IMR-90 (cell line): ENCODE measurements around the gene TIMM10. TPM values are rescaled to one million over a fixed set of nuclear protein-coding genes. Genes with fewer than 3 reads are reported as not detected.

ENCODE experiments used
- ATAC-seq: fragments of 200-7000 bp; cut with Tn5 transposase; 2 replicates; pipeline ENCODE4 v1.9.1; 2020; ENCODE audit warnings: low read depth, mild to moderate bottlenecking, moderate library complexity
- BruUV-seq: library from RNA; stranded (reverse); fragments of 400-500 nt; replicated peaks from 2 replicates; lab custom pipeline; 2021; lab: Mats Ljungman, UMichigan
- CTCF ChIA-PET: fragments of 300-600 bp; formaldehyde crosslinking; extraction: SDS; loops from one replicate; lab custom pipeline; 2021; ENCODE audit warnings: antibody characterized with exemption; lab: Yijun Ruan, JAX
- POLR2A ChIA-PET: fragments of 300-600 bp; sonication (Branson Sonifier 250); formaldehyde crosslinking; loops from one replicate; lab custom pipeline; 2022; ENCODE audit warnings: antibody characterized with exemption; ENCODE audit not compliant: unreplicated experiment; lab: Charles Lee
- DNase-seq: peaks from one replicate; pipeline ENCODE4 v3.0.0; 2013
- H2AFZ ChIP-seq: replicated peaks from 2 replicates; pipeline ENCODE3; 2013; ENCODE audit warnings: low read length, mild to moderate bottlenecking; ENCODE audit not compliant: poor library complexity
- H2AK5ac ChIP-seq: 2 replicates; pipeline ENCODE4 v1.6.1; 2013; ENCODE audit warnings: low read depth, low read length, inconsistent platforms
- H2AK9ac ChIP-seq: replicated peaks from 2 replicates; pipeline ENCODE3; 2013; ENCODE audit warnings: mild to moderate bottlenecking, low read depth, low read length, moderate library complexity; ENCODE audit not compliant: poor library complexity
- H2BK120ac ChIP-seq: 2 replicates; pipeline ENCODE4 v1.6.1; 2013; ENCODE audit warnings: low read depth, low read length, inconsistent platforms
- H2BK15ac ChIP-seq: 3 replicates; pipeline ENCODE4 v1.6.1; 2013; ENCODE audit warnings: low read depth, low read length, inconsistent platforms
- H2BK20ac ChIP-seq: 2 replicates; pipeline ENCODE4 v1.6.1; 2013; ENCODE audit warnings: low read depth, mild to moderate bottlenecking, inconsistent platforms, low read length, moderate library complexity
- H2BK5ac ChIP-seq: 2 replicates; pipeline ENCODE4 v1.6.1; 2013; ENCODE audit warnings: mild to moderate bottlenecking, low read depth, low read length, inconsistent platforms; ENCODE audit not compliant: poor library complexity, severe bottlenecking
- H3K14ac ChIP-seq: replicated peaks from 2 replicates; pipeline ENCODE4 v1.6.1; 2013; ENCODE audit warnings: low read depth, low read length, inconsistent platforms
- H3K18ac ChIP-seq: 2 replicates; pipeline ENCODE4 v1.6.1; 2013; ENCODE audit warnings: low read depth, low read length, control low read depth
- H3K23ac ChIP-seq: 2 replicates; pipeline ENCODE4 v1.6.1; 2013; ENCODE audit warnings: low read depth, low read length, inconsistent platforms
- H3K27ac ChIP-seq: 2 replicates; pipeline ENCODE4 v1.5.1; 2013; ENCODE audit warnings: mild to moderate bottlenecking, control low read depth, low read length; ENCODE audit not compliant: insufficient read depth
- H3K27me3 ChIP-seq: 2 replicates; pipeline ENCODE4 v1.6.1; 2013; ENCODE audit warnings: low read length; ENCODE audit not compliant: control insufficient read depth, insufficient read depth
- H3K36me3 ChIP-seq: 2 replicates; pipeline ENCODE4 v1.6.1; 2013; ENCODE audit warnings: low read length, mixed read lengths; ENCODE audit not compliant: control insufficient read depth, insufficient read depth
- H3K4ac ChIP-seq: 2 replicates; pipeline ENCODE4 v1.6.1; 2013; ENCODE audit warnings: low read depth, low read length, inconsistent platforms
- H3K4me1 ChIP-seq: 2 replicates; pipeline ENCODE4 v1.6.1; 2013; ENCODE audit warnings: low read length, mixed read lengths; ENCODE audit not compliant: control insufficient read depth, insufficient read depth
- H3K4me2 ChIP-seq: 2 replicates; pipeline ENCODE4 v1.6.1; 2013; ENCODE audit warnings: low read depth, mild to moderate bottlenecking, control low read depth, low read length, moderate library complexity
- H3K4me3 ChIP-seq: 2 replicates; pipeline ENCODE4 v1.5.1; 2013; ENCODE audit warnings: low read depth, mild to moderate bottlenecking, control low read depth, low read length, moderate library complexity; ENCODE audit not compliant: insufficient read depth
- H3K56ac ChIP-seq: 2 replicates; pipeline ENCODE4 v1.6.1; 2013; ENCODE audit warnings: low read length, inconsistent platforms; ENCODE audit not compliant: insufficient read depth; ENCODE audit errors: extremely low read depth
- H3K79me1 ChIP-seq, 2 experiments: 2 replicates each; pipeline ENCODE4 v1.6.1; 2013; ENCODE audit warnings: low read length in 2 of 2, inconsistent platforms in 1 of 2, low read depth in 1 of 2
- H3K9ac ChIP-seq: 2 replicates; pipeline ENCODE4 v1.6.1; 2013; ENCODE audit warnings: low read depth, low read length, control low read depth
- H3K9me1 ChIP-seq: 2 replicates; pipeline ENCODE4 v1.6.1; 2013; ENCODE audit warnings: low read length, inconsistent platforms; ENCODE audit not compliant: insufficient read depth
- H3K9me3 ChIP-seq: 2 replicates; pipeline ENCODE4 v1.6.1; 2013; ENCODE audit warnings: low read length; ENCODE audit not compliant: control insufficient read depth, insufficient read depth
- H4K20me1 ChIP-seq: 2 replicates; pipeline ENCODE4 v1.6.1; 2013; ENCODE audit warnings: low read length, inconsistent platforms; ENCODE audit not compliant: insufficient read depth
- H4K5ac ChIP-seq: 2 replicates; pipeline ENCODE4 v1.6.1; 2013; ENCODE audit warnings: mild to moderate bottlenecking, low read depth, low read length, control low read depth
- H4K8ac ChIP-seq, 2 experiments: 2 replicates each; pipeline ENCODE4 v1.6.1; 2013; ENCODE audit warnings: low read depth in 2 of 2, low read length in 2 of 2, control low read depth in 1 of 2, inconsistent platforms in 1 of 2
- H4K91ac ChIP-seq: 2 replicates; pipeline ENCODE4 v1.6.1; 2013; ENCODE audit warnings: low read depth, low read length, inconsistent platforms; ENCODE audit not compliant: insufficient read depth
- BHLHE40 ChIP-seq: fragments of 150-350 bp; IDR thresholded peaks from 2 replicates; pipeline ENCODE4 v1.6.1; 2016; ENCODE audit warnings: mild to moderate bottlenecking, low read depth, low read length
- FOS ChIP-seq: fragments of 150-350 bp; IDR thresholded peaks from 2 replicates; pipeline ENCODE4 v1.6.1; 2016; ENCODE audit warnings: low read depth, low read length
- RAD21 ChIP-seq: IDR thresholded peaks from 2 replicates; pipeline ENCODE4 v1.6.1; 2012; ENCODE audit warnings: low read length, improper control_type of control experiment
- RFX5 ChIP-seq: IDR thresholded peaks from 2 replicates; pipeline ENCODE4 v1.8.0; 2012; ENCODE audit warnings: low read depth, mild to moderate bottlenecking, low read length, moderate library complexity
- SMC3 ChIP-seq: fragments of 150-350 bp; IDR thresholded peaks from 2 replicates; pipeline ENCODE4 v1.6.1; 2016; ENCODE audit warnings: low read depth, mild to moderate bottlenecking, antibody characterized with exemption, low read length, moderate library complexity
- WGBS, 2 experiments: methylation state at CpG; one replicate each; pipeline versions ENCODE4 v1.1.5 to v1.1.7; 2013; ENCODE audit warnings: missing lambda C conversion rate in 2 of 2; ENCODE audit not compliant: insufficient read length in 1 of 2; ENCODE audit errors: extremely low coverage in 2 of 2; 5-methylcytosine and 5-hydroxymethylcytosine counted together
- dilution Hi-C: fragments of 300-500 bp; cut with HindIII; formaldehyde crosslinking; loops from one replicate; pipeline ENCODE4 v1.14.3; 2018; ENCODE audit warnings: low sequenced_read_pairs; ENCODE audit not compliant: unreplicated experiment
- in situ Hi-C: fragments of 300-500 bp; cut with MboI; formaldehyde crosslinking; loops from 3 replicates; pipeline ENCODE4 v1.14.3; 2019; ENCODE audit warnings: low sequenced_read_pairs, inconsistent platforms, mixed read lengths
- intact Hi-C: fragments of 100-400 bp; cut with micrococcal nuclease; formaldehyde crosslinking; loops from 2 replicates; pipeline ENCODE4 v1.10.0; 2022
- polyA plus RNA-seq, 3 experiments: library from polyadenylated mRNA; depleted of rRNA; stranded (reverse); fragments of >200 nt; gene quantifications; 2 replicates each; pipeline ENCODE4 v1.2.3, GENCODE V29; 2012; ENCODE audit warnings: low replicate concordance in 1 of 3
- total RNA-seq: library from RNA; depleted of rRNA; stranded (reverse); fragments of >200 nt; gene quantifications from 2 replicates; pipeline ENCODE4 v1.2.3, GENCODE V29; 2012

The TIMM10 gene
- total and polyA plus RNA-seq, 2 of the 4 experiments (the other 2 are of a cell fraction) = 96.8 to 135 TPM

DNA sequence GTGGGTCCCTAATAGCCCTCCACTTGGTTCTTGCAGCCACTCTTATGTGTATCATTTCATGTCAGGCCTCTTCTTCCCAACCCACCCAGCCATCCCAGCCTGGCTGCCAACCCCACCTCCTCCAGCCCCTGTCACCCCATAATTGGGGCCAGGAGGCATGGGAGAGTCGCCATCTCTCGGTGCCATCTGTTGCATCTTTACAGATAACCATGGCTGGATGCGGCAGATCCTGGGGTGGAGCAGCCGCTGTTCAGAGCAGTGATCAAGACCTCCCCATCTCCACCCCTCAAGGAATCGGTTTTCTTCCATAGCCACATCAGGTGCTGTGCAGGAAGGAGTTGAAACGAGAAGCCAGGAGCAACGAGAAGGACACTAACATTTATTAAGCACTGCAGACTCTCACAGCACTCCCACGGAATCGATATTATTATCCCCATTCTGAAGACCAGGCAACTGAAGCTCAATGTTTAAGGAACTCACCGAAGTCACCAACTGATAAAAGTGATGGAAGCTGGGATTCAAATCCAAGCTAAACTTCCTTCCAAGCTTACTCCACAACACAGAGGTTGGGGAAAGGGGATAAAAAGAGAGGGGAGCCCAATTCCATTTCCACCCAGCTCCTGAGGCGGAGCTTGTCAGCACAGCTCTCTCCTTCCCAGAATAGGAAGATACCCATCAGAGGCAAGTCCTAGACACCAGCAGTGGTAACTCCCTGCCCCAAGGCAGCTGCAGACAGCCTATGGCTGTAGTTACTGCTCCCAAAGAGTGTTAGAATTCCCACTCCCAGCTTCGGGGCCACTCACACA lies 17.7 kb downstream of the TIMM10 start:
- H2AFZ ChIP-seq = no peak overlapping the region
- POLR2A ChIA-PET = no interaction called here
- peaks cover 7% of the 10 kb centered on the region; the same call in 1 of the 2 replicates for H4K20me1 ChIP-seq
- DNase-seq = no peak
- H2AK9ac ChIP-seq = no peak overlapping the region
- no peak overlapping the region for H2BK5ac ChIP-seq
- H3K79me1 ChIP-seq = peaks cover 7 to 24% of the 10 kb centered on the region in 2 experiments; a peak in 3 of 4 replicates
- no peak overlapping the region for H4K5ac ChIP-seq
- H3K4me2 ChIP-seq = no peak overlapping the region
- no peak overlapping the region for H4K91ac ChIP-seq
- H3K23ac ChIP-seq = 0 out of 2 replicates have a peak overlapping the region, but pooled peaks have one; percentile 7
- H3K27me3 ChIP-seq = no peaks in the 10 kb centered on the region
- H4K8ac ChIP-seq = no peak overlapping the region
- no peak overlapping the region for H3K4me3 ChIP-seq
- no peak overlapping the region for H2BK120ac ChIP-seq
- no peak overlapping the region for H3K14ac ChIP-seq
- dilution Hi-C loops = no loop called here
- H2AK5ac ChIP-seq = no peak overlapping the region
- ATAC-seq = no peak
- no peak overlapping the region for H2BK20ac ChIP-seq
- CTCF ChIA-PET = interaction anchor here (1.2 kb wide), 1 partner anchor 19 kb away, joined by 7 read pairs; no protein-coding TSS in a partner anchor
- no peaks in the 10 kb centered on the region; the same call in 1 of the 2 replicates for H3K4me1 ChIP-seq
- BruUV-seq = no TSS peak
- peaks cover 8% of the 10 kb centered on the region; the same call in 1 of the 2 replicates for H3K36me3 ChIP-seq
- H3K9me1 ChIP-seq = no peaks in the 10 kb centered on the region; the same call in 1 of the 2 replicates
- H3K9me3 ChIP-seq = no peaks in the 10 kb centered on the region
- intact Hi-C loops = no loop called here
- no CpG with 5 or more reads among the region's 12 CpGs for whole genome bisulfite sequencing, 2 experiments
- in situ Hi-C loops = loop anchor here (25.0 kb wide), 1 partner anchor 676 kb away; no protein-coding TSS in a partner anchor
- H3K18ac ChIP-seq = no peak overlapping the region
- H3K27ac ChIP-seq = no peak overlapping the region
- H2BK15ac ChIP-seq = no peak overlapping the region
- H3K4ac ChIP-seq = no peak overlapping the region
- TF ChIP-seq SMC3 (no peak), BHLHE40 (no peak), RFX5 (no peak), RAD21 (no peak), FOS (no peak)
- H3K9ac ChIP-seq = no peak overlapping the region
- H3K56ac ChIP-seq = no peak overlapping the region
